ENCODE results near the gene CARD10. TPM values are rescaled to one million over a fixed set of nuclear protein-coding genes. Genes with fewer than 3 reads are reported as not detected.

The CARD10 gene
- total and polyA plus RNA-seq, 4 donors: 7.8 to 14.0 (median 8.4) TPM

- Histone ChIP-seq H3K4me1 (ENCODE audit: control insufficient read depth in 4 of 4, insufficient read depth in 4 of 4, low read length in 3 of 4) (peaks cover 0 to 21% (median 9%) of the 10 kb centered on the region in 4 donors), H3K27me3 (ENCODE audit: control insufficient read depth in 4 of 4, insufficient read depth in 4 of 4, low read length in 3 of 4) (no peaks in the 10 kb centered on the region), H3K9ac (ENCODE audit: low read depth in 1 of 2, low read length in 2 of 2) (no peak overlapping the region), H3K27ac (ENCODE audit: low read depth in 1 of 2, low read length in 2 of 2) (no peak overlapping the region), H3K36me3 (ENCODE audit: control insufficient read depth in 4 of 4, insufficient read depth in 3 of 4, low read depth in 1 of 4, low read length in 3 of 4) (peaks cover 0 to 5% (median 2%) of the 10 kb centered on the region in 4 donors), H3K4me3 (ENCODE audit: low read depth in 1 of 3, low read length in 3 of 3) (no peak overlapping the region), H3K9me3 (ENCODE audit: control insufficient read depth in 4 of 4, low read length in 3 of 4) (no peaks in the 10 kb centered on the region)
- no peak for DNase-seq (ENCODE audit: low spot score)
- TF ChIP-seq TAF1 (conservative IDR thresholded peaks at IDR 0.05): no peak
- TF ChIP-seq EGR1 (IDR thresholded peaks at IDR 0.05; ENCODE audit: low read depth in 2 of 2): no peak
- TF ChIP-seq ZBTB33 (IDR thresholded peaks at IDR 0.05): no peak
- TF ChIP-seq RAD21 (IDR thresholded peaks at IDR 0.05): no peak
- TF ChIP-seq, protein P1, sequence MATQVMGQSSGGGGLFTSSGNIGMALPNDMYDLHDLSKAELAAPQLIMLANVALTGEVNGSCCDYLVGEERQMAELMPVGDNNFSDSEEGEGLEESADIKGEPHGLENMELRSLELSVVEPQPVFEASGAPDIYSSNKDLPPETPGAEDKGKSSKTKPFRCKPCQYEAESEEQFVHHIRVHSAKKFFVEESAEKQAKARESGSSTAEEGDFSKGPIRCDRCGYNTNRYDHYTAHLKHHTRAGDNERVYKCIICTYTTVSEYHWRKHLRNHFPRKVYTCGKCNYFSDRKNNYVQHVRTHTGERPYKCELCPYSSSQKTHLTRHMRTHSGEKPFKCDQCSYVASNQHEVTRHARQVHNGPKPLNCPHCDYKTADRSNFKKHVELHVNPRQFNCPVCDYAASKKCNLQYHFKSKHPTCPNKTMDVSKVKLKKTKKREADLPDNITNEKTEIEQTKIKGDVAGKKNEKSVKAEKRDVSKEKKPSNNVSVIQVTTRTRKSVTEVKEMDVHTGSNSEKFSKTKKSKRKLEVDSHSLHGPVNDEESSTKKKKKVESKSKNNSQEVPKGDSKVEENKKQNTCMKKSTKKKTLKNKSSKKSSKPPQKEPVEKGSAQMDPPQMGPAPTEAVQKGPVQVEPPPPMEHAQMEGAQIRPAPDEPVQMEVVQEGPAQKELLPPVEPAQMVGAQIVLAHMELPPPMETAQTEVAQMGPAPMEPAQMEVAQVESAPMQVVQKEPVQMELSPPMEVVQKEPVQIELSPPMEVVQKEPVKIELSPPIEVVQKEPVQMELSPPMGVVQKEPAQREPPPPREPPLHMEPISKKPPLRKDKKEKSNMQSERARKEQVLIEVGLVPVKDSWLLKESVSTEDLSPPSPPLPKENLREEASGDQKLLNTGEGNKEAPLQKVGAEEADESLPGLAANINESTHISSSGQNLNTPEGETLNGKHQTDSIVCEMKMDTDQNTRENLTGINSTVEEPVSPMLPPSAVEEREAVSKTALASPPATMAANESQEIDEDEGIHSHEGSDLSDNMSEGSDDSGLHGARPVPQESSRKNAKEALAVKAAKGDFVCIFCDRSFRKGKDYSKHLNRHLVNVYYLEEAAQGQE (IDR thresholded peaks at IDR 0.05): no peak
- no peak for TF ChIP-seq GABPA (IDR thresholded peaks at IDR 0.05 in 1 of 2, conservative IDR thresholded peaks at IDR 0.05 in 1 of 2)
- no peak for TF ChIP-seq NR2F2 (IDR thresholded peaks at IDR 0.05)
- WGBS: 91% methylated on average over 23 of the region's 23 CpGs
Observed at GRCh38 chr22:37515901-37516300, 3.3 kb downstream of the CARD10 start.

- H3K4me1 ChIP-seq (ENCODE audit: control insufficient read depth in 4 of 4, insufficient read depth in 4 of 4, low read length in 3 of 4): peaks cover 0 to 19% (median 7%) of the 10 kb centered on the region in 4 donors
- DNase-seq (ENCODE audit: low spot score): no peak
- 92% methylated on average over 15 of the region's 15 CpGs for WGBS
- TF ChIP-seq TAF1 (conservative IDR thresholded peaks at IDR 0.05): no peak
- TF ChIP-seq RXRA (IDR thresholded peaks at IDR 0.05): no peak
- TF ChIP-seq, protein P2, sequence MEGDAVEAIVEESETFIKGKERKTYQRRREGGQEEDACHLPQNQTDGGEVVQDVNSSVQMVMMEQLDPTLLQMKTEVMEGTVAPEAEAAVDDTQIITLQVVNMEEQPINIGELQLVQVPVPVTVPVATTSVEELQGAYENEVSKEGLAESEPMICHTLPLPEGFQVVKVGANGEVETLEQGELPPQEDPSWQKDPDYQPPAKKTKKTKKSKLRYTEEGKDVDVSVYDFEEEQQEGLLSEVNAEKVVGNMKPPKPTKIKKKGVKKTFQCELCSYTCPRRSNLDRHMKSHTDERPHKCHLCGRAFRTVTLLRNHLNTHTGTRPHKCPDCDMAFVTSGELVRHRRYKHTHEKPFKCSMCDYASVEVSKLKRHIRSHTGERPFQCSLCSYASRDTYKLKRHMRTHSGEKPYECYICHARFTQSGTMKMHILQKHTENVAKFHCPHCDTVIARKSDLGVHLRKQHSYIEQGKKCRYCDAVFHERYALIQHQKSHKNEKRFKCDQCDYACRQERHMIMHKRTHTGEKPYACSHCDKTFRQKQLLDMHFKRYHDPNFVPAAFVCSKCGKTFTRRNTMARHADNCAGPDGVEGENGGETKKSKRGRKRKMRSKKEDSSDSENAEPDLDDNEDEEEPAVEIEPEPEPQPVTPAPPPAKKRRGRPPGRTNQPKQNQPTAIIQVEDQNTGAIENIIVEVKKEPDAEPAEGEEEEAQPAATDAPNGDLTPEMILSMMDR (IDR thresholded peaks at IDR 0.05; ENCODE audit: low read depth, low read length, missing input control): no peak
- TF ChIP-seq HNF4A (conservative IDR thresholded peaks at IDR 0.05): no peak
- TF ChIP-seq, protein P1 (IDR thresholded peaks at IDR 0.05): no peak
- no peak for TF ChIP-seq ZBTB33 (IDR thresholded peaks at IDR 0.05)
- no peak for TF ChIP-seq JUND (IDR thresholded peaks at IDR 0.05)
- TF ChIP-seq NR2F2 (IDR thresholded peaks at IDR 0.05): no peak
- TF ChIP-seq MAX (IDR thresholded peaks at IDR 0.05): no peak
- TF ChIP-seq HNF4G (IDR thresholded peaks at IDR 0.05): no peak
- no peaks in the 10 kb centered on the region for H3K27me3 ChIP-seq (ENCODE audit: control insufficient read depth in 4 of 4, insufficient read depth in 4 of 4, low read length in 3 of 4)
- no peaks in the 10 kb centered on the region for H3K9me3 ChIP-seq (ENCODE audit: control insufficient read depth in 4 of 4, low read length in 3 of 4)
- peaks cover 0 to 5% (median 2%) of the 10 kb centered on the region in 4 donors for H3K36me3 ChIP-seq (ENCODE audit: control insufficient read depth in 4 of 4, insufficient read depth in 3 of 4, low read depth in 1 of 4, low read length in 3 of 4)
- H3K4me3 ChIP-seq (ENCODE audit: low read depth in 1 of 3, low read length in 3 of 3): no peak overlapping the region
- H3K9ac ChIP-seq (ENCODE audit: low read depth in 1 of 2, low read length in 2 of 2): no peak overlapping the region
- no peak overlapping the region for H3K27ac ChIP-seq (ENCODE audit: low read depth in 1 of 2, low read length in 2 of 2)
Observed at GRCh38 chr22:37514526-37515051, 4.6 kb downstream of the CARD10 start.

Data from liver (tissue), 9 donors.